Right hindlimb (tissue), 1 donor: ENCODE results near the gene FCER1G.
"Not testable (repeated sequence)": the region's sequence is repeated elsewhere in the genome, so short reads cannot be mapped to it uniquely, and the experiment has no call there.

ENCODE experiments used
- DNase-seq: peaks from one replicate; pipeline ENCODE4 v3.0.0-alpha.2; 2018

FCER1G gene

DNA sequence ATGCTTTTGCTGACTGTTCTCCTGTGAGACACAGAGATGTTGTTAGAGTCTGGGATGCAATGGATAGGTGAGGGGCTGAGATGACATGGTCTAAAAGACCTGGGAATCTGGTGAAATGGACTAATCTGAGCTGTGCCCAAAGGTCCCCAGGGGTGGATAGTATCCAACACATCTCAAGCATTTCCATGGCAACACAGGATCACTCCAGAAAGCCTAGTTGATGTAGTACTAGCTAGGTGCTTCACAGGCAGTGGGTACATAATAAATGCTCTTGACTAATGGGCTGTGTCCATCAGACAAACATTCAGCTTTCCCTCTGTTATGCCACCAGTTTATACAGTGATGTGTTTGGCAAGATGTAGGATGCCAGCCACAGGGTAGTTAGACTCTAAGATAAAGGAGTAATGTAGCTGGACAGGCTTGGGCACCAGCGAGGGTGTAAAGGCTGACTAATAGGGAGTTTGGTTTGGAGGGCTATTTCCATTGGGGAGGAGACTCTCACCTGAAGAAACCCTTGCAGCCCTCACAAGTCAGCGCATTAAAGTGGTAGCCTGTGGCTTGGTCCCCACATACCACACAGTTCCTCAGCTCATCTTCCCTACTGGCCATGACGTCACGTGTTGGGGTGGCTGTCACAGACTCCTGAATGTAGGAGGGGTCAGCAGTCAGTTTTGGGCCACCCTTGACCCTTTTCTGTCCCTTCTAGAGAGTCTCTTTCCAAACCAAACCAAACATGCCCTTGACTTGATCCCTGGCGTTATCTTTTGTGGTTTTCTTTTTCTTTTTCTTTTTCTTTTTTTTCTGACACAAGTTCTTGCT lies 21.1 kb downstream of the FCER1G start:
- DNase-seq: no peak

DNA sequence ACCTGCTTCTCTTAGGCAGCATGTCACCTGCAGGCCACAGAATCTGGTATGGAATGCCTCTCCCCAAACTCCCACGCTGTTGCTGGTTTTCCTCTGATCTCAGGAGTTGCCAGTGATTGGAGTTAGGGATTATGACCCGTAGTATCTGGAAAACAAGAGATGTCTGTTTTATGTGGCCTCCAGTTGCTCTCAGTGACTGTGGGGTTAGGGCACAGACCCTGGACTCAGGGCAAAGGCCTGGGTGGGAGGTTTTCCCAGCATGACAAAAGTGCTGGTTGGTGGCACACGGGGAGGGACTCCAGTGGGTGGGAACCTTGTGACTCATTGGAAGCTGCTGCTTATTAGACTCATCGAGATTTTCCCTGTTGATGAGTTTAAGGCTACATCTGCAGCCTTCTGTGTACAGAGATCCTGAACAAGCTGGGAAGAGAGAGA lies 23.0 kb downstream of the FCER1G start, which contains the start of gene NR1I3:
Gene NR1I3, minus strand, starts transcription at position 165 of the 435 bp plus-strand sequence. CDS start 1,638 bp downstream, outside the sequence.
- DNase-seq: no peak

DNA sequence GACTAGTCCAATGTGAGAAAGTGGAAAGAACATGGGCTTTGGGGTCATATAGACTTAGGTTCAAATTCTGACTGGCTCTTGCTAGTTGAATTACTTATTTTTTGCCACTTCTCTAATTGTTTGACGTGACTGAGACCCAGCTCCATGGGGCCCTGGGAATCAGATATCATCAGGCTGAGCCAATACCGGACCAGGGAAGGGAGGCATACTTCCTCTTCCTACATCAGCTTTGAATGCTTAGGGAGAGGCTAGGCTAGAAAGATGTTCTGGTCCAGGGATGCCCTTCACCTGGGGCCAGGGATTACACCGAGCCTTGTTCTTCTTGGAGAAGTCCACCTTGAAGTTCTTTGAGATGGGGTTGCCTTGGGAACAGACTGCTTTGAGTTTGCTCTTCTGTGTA lies 26.6 kb downstream of the FCER1G start:
- DNase-seq: no peak

DNA sequence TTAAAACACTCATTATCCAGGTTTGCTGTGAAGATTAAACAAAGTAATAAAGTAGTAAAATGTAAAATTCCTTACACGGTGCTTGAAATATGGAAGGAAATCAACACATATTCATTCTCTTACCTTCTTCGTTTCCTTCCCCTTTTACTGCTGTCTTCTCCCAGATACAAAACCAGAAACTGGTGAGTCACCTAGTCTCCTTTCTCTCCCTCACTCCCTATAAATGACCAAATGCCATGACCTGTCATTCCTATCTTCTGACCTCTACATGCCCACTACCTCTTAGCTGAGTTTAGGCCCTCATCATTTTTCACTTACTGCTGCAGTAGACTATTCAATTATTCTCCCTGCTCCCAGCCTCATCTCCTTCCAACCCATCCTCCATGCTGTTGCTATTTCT lies 27.2 kb downstream of the FCER1G start:
- no peak for DNase-seq

DNA sequence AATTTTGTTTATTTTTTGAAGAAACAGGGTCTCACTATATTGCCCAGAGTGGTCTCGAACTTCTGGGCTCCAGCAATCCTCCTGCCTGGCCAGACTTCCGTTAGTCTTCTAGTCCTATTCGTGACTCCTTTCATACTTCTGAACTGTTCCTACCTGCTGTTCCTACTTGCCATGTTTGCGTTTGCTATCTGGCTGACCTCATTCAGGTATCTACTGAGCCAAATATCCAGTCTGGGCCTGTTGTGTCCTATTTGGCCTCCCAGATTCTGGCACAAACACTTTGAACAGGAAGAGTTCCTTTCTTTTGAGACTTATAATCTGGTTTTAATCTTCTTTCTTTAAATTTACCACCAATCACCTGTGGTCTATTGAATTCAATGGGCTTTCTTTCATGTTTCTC lies 29.8 kb downstream of the FCER1G start:
- no peak for DNase-seq

DNA sequence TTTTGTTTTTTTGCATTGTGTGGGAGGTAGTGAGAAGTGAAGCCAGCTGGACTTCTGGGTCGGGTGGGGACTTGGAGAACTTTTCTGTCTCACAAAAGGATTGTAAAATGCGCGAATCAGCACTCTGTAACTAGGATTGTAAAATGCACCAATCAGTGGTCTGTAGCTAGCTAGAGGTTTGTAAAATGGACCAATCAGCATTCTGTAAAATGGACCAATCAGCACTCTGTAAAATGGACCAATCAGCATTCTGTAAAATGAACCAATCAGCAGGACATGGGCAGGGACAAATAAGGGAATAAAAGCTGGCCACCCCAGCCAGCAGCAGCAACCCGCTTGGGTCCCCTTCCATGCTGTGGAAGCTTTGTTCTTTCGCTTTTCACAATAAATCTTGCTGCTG lies 35.0 kb downstream of the FCER1G start:
- not testable (repeated sequence) for DNase-seq

DNA sequence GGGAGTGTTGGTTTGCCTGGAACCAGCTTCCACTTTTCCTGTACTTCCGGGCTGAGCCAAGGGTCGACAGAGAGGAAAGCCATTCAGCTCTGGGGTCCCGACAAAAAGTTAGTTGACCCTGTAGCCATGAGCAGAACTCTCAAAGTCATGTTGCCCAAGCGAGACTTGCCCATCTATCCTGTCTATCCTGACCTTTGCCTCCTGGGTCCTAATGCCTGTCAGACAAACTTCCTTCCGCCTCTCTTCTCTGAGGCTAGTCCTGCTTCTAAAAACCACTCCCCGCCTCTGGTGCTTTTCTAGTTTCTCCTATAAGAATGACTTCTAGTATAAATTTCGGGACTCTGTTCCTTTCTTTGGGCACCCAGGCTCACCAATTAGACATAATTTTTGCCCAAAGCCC lies 35.7 kb downstream of the FCER1G start:
- DNase-seq: no peak

DNA sequence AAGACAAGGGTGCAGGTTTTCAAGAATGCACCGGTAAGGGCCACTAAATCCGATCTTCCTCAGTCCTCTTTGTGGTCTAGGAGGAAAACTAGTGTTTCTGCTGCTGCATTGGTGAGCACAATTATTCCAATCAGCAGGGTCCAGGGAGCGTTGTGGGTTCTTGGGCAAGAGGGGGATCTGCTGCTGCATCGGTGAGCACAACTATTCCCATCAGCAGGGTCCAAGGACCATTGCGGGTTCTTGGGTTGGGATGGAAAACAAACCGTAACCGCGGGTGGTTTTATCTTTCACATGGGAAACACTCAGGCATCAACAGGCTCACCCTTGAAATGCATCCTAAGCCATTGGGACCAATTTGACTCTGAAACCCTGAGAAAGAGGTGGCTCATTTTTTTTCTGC lies 36.5 kb downstream of the FCER1G start:
- no peak for DNase-seq

DNA sequence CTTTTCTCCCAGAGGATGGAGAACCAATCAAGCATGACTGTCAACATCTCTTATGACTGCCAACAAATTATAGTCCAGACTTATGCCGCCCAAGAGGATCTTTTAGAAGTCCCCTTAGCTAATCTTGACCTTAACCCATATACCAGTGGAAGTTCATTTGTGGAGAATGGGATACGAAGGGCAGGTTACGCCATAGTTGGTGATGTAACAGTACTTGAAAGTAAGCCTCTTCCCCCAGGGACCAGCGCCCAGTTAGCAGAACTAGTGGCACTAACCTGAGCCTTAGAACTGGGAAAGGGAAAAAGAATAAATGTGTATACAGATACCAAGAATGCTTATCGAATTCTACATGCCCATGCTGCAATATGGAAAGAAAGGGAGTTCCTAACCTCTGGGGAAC lies 40.2 kb downstream of the FCER1G start:
- not testable (repeated sequence) for DNase-seq

DNA sequence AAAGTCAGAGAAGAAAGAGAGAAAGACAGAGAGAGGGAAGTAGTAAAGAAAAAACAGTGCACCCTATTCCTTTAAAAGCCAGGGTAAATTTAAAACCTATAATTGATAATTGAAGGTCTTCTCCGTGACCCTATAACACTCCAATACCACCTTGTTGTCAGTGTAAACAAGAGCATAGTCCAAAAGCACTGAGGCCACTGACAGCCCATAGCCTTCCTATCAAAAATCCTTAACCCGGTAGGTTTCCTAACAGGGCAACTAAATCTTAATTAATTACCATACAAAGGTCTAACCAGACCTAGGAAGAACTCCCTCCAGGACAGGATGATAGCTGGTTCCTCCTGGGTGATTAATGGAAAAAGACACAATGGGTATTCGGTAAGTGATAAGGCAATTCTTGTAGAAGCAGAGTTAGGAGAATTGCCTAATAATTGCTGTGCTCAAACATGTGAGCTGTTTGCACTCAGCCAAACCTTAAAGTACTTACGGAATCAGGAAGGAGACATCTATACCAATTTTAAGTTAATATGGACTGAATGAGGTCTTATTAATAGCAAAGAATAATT lies 40.9 kb downstream of the FCER1G start:
- not testable (repeated sequence) for DNase-seq

DNA sequence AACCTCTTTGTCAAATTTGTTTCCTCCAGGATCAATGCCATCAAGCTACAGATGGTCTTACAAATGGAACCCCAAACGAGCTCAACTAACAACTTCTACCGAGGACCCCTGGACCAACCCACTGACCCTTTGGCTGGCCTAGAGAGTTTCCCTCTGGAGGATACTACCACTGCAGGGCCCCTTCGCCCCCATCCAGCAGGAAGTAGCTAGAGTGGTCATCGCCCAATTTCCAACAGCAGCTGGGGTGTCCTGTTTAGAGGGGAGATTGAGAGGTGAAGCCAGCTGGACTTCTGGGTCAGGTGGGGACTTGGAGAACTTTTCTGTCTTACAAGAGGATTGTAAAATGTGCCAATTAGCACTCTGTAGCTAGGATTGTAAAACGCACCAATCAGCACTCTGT lies 42.0 kb downstream of the FCER1G start:
- DNase-seq: not testable (repeated sequence)

DNA sequence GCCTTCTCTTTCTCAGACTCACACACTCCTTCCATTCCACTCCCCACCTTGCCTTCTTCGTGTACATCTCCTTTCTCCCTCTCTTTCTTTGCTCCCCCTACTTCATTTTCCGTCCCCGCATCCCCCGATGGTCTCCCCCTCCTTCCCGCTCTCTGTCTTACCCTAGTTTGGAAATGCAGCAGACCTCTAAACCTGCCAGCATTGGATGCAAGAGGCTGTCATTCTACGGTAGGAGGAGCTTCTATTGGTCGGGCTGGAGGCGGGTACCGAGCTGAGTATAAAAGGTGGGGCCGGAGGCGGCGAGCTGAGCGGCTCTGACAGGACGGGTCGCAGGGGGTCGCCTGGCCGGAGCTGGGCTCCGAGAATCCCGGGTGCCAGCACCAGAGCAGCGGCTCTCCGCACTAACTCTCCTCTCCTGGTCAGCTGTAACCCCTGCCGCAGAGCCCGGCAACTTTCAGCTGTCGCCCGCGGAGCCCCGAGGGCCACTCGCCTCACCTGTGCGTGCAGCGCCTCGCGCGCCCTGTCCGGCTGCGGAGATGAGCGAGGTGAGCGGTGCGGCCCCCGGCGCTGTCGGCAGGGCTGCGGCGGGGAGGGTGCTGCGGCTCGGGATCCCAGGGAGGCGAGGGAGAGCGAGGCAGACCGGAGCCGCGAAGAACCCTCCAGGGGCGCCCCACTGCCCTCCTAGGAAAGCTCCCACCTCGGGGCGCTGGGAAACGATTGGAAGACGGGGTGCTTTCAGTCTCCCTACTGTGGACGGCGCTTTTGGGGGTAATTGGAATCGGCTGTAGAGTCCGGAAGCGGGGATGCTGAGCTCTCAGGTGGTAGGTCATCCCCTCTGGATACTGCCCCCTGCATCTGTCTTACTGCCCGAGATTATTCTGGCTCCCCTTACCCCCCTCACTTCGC lies 43.6 kb downstream of the FCER1G start, which contains the start of gene PCP4L1:
Gene PCP4L1, plus strand, starts transcription at position 307 of the 906 bp plus-strand sequence. Its CDS starts 230 bp downstream, at position 537.
- peak; percentile 55 for DNase-seq

DNA sequence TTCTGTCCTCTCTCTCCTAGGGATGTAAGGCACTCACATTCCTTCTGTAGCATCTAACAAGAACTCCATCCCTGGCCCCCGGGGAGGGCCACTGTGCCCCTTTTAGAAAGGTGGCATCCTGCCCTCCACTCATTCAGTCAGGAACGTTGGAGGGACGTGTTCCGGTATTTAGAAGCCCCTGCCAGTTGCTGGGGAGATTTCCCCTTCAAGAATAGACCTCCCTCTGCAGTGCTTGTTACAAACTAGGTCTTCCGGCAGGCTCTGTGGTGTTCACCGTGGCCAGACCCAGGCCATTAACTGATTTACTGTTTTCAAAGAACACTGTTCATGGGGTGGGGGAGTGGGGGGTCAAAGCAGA lies 44.2 kb downstream of the FCER1G start:
- no peak for DNase-seq

DNA sequence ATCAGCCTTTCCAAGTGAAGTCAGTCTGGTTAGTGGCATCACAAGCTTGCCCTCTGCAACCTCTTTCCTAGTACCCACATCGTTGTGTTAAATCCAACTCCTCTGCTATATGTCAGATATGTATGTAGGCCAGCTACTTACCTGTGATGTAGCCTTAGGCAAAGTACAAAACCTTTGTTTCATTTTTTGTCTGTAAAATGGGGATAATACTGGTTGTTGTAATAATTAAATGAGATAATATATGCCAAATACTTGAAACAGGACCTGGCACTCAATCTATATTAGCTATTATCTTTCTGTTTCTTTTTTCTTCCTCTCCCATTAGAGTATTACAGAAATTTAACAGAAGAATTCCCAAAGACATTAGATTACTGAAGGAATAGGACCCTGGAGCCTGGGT lies 44.7 kb downstream of the FCER1G start:
- no peak for DNase-seq

DNA sequence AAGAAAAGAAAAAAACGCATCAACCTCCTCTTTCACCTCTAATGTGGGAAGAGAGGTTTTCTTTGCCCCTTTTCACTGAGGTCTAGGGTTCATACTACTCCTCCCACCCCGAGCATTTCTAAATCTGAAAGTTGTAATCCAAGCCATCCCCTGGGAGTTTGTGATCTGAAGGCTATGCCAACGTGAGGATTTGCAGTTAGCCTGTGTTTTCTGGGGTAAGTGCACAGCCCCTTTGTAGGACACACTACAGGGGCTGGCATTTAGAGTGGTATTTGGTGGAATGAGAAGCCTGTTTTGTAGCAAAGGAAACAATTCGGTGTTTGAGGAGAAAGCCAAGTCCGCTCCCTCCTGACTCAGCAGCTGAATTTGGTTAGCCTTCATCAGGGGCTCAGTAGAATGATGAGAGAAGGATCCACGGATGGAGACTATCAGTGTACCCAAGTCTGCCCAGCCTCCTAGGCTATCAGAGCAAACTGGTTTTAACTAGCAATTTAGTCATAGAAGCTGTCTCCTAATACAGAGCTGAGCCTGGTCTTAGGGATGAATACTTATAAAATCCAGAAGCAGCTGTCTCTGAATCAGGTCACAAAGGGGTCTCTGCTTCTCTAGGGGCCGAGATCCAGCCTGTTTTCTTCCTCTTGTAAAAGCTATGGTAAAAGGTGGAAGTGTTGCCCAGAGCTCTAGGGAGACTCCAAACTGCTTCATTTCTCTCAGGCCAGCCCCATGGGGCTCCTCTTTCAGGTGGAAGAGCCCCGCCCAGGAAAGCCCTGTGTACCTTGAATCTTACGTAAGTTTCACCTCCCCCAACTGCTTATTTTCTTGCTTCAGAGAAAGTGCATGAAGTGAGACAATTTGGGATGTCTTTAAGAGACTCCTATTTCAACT lies 45.5 kb downstream of the FCER1G start:
- no peak for DNase-seq

DNA sequence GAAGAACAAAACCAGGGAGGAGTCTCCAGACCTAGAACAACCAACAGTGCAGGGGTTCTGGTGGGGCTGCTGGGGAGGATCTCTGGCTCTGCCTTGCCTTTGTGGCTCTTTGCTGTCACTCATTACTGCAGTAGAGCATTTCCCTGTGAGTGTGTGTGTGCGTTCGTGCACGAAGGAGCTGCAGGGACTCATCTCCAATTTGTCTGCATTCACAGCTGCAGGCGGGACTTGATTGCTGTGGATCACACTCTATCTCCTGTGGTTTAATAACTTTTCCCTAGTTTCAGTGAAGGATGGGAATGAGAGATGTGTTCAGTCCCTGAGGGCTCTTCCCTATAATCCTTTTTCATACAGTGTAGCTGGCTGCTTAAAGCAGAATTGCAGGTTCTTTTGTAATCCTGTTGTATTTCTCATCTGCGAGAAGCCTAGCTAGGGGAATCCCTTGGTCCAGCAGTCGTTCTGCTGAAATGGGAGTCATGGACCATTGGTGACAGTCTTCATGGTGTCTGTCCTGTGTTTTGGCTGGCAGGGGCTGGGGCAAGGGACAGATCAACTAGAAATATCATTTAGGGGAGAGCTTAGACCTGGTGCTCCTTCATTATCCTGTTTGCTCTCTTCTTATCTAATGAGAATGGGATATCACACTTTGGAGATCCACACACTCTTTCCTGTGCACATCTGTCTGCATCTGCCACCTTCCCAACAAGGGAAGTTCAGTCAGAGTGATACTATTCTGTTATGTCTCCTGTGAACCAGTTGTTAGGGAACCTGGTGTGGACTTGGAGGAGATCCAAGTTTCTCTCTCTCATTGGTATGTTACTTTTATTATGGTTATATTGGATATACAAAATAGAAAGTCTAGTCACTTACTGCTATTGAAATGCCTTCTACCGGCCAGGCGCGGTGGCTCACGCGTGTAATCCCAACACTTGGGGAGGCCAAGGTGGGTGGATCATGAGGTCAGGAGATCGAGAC lies 46.5 kb downstream of the FCER1G start:
- DNase-seq: no peak

DNA sequence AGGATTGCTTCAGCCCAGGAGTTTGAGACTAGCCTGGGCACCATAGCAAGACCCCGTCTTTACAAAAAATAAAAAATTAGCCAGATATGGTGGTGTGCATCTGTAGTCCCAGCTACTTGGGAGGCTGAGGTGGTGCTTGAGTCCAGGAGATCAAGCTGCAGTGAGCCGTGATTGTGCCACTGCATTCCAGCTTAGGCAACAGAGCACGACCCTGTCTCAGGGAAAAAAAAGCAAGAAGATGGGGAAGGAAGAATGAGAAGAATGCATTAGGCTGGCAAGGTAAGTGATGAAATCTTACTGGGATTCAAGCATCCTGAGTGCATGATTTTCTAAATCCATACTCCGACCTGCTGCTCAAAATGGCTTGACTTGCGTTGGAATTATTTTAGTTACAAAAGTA lies 50.2 kb downstream of the FCER1G start:
- DNase-seq: no peak

DNA sequence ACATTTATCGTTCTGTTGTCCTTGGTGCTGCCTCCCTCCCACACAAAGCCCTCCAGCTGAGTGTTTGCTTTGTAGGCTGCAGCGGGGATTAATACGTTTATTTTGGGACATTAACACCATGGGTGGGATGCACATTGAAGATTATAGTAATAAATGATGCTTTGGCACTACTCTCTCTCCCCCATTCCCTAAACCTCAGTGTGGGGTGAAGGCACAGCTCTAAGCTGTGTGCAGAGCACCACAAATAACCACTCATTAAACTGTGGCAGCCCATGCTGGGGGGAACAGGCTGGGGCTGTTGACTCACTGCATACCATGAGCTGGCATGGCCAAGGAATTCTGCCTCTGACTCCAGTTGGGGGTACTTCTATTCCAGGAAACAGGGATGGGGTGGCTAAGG lies 51.1 kb downstream of the FCER1G start:
- peak; percentile 25 for DNase-seq

DNA sequence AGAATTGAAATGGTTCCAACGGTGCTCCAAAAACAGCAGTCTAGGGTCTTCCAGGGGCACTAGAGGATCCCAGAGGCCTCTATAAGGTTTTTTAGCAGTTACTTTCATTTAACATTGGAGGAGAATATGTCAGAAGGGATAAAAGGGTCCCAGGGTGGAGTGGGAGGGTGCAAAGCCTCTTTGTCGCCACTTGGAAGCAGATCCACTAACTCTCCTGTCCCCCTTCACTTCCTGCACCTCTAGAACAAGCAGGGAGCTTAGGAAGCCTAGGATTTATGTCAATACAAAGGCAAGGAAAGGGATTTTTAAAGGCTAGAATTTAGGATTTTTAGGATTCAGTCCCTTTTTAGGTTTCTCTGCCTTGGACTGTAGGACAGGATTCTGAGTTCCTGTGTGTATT lies 51.7 kb downstream of the FCER1G start:
- no peak for DNase-seq

DNA sequence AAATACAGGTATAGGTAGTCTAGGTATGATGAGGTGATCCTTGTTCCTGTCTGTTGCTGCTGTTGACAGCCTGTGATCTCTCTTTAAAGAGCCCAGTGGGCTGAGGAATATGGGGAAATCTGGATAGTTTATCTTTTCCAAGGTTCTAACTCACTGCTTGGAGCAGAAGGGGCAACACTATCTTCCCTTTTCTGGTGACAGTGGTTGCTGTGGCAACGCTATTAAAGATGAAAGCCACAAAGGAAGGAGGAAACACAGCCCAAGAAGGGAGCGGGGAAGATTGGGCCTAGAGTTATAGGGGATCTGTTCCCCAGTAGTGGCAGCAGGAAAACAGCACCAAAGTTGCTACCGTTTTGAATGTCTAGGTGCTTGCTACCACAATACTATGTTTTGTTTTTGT lies 52.2 kb downstream of the FCER1G start:
- no peak for DNase-seq
